Glomerular visceral epithelial cell (primary cell): ENCODE results near the gene AFAP1.

Source experiments
- DNase-seq: peaks from one replicate; pipeline ENCODE4 v3.0.0-alpha.2; 2016; ENCODE audit errors: extremely low spot score

The AFAP1 gene, protein sequence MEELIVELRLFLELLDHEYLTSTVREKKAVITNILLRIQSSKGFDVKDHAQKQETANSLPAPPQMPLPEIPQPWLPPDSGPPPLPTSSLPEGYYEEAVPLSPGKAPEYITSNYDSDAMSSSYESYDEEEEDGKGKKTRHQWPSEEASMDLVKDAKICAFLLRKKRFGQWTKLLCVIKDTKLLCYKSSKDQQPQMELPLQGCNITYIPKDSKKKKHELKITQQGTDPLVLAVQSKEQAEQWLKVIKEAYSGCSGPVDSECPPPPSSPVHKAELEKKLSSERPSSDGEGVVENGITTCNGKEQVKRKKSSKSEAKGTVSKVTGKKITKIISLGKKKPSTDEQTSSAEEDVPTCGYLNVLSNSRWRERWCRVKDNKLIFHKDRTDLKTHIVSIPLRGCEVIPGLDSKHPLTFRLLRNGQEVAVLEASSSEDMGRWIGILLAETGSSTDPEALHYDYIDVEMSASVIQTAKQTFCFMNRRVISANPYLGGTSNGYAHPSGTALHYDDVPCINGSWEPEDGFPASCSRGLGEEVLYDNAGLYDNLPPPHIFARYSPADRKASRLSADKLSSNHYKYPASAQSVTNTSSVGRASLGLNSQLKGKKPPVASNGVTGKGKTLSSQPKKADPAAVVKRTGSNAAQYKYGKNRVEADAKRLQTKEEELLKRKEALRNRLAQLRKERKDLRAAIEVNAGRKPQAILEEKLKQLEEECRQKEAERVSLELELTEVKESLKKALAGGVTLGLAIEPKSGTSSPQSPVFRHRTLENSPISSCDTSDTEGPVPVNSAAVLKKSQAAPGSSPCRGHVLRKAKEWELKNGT

DNA sequence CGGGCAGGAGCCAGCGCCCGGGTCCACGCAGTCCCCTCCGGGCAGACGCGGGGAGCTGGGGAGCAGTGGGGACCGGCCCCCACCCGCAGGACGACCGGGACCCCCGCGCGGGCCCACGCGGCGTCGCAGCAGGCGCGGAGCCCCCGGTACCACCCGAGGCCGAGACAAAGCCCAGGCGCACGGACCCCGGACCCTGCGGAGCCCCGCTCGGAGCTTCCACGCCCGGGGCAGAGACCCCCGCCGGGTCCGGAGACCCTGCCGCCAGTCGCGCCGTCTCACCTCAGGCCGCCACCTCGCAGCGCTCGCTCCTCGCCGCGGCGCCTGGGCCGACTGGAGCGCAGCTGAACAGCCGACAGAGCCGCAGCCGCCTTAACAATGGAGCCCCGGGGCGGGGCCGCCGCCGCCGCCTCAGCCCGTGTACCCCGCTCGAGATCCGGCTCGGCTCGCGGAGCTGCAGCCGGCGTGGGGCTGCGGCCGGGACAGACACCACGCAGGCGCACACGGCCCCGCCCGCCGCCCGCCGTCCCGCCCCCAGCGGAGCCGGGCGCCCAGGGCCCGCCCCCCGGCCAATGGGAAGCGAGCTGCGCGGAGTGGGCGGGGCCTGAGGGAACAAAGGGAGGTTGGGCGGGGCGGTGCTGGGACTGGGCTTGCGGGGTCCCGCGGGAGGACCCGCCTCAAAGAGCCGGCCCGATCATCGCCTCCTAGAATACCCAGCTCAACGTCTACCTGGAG lies at the start of gene AFAP1:
Gene AFAP1, minus strand, starts transcription at position 485 of the 732 bp plus-strand sequence. CDS start 67,783 bp downstream, outside the sequence.
- peak; percentile 92 for DNase-seq

DNA sequence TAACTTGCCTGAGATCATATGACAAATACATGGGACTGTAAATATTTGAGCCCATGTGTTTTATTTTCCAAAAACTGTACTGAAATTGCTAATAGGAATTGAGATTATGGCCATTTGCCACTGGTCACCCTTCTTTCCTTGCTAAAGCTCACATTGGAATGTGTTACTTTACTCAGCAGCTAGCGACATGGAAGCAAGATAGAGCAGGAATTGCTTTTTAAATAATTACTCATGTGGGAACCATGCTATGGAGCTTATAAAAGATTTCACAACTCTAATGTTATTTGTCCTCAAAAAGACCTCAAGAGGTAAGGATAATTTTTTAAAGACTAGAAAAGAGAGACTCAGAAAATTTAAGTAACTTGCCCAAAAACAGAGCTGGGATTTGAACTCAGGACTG lies 48.8 kb upstream of the AFAP1 start:
- DNase-seq, result no peak

DNA sequence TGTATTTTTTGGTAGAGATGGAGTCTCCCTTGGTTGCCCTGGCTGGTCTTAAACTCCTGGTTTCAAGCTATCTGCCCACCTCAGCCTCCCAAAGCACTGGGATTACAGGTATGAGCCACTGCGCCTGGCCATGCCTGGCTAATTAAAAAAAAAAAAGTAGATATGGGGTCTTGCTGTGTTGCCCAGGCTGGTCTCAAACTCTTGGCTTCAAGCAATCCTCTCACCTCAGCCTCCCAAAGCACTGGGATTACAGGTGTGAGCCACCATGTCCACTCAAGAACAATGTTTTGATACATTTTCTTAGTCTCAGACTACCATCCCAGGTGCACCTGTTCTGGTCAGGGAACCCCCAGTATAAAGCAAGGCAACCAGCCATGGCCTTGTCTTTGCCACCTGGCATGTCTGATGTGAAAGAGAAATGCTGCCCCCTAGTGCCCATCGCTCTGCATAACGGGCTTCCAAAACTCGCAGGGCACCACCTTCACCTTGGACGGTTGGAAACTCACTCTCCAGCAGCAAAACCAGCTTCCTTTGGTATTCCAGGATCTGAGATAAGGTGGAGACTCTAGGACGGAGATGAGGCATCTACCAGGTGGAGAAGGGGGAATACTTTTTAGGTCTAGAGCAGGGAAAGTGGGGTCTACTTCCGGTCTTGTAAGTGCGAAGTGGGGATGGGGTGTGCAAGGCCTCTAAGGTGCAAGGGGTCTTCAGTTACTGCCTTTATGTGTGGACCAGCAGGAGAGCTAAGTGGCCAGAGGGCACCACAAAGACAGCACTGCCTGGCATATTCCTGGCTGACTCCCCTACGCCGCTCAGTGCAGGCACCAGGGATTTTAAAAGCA lies 47.7 kb upstream of the AFAP1 start:
- DNase-seq, result peak; percentile 79

DNA sequence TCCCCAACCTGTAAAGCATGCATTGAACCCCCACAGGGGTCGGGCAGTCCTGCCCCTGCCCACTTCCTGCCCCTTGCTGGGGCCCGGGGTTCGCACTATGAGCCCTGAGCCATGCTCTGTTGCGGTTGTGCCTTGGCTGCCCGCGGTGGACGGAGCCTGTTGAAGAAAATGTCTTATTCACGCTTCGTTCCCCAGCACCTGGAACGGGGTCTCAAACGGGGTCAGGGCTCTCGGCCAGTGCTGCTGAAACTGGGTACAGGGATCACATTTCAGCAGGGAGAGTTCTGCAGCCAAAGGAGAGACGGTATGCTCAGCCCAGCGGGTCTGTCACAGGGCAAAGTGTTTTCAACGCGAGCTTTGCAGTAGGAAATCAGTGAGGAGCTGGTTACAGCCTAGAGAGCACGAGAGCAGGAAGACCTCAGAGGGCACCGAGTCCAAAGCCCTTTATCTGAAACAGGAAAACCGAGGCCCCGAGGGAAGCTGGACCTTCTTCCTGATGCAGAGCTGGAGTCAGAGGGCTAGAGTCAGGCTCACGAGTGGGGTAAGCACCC lies 46.3 kb upstream of the AFAP1 start:
- peak; percentile 58 for DNase-seq

DNA sequence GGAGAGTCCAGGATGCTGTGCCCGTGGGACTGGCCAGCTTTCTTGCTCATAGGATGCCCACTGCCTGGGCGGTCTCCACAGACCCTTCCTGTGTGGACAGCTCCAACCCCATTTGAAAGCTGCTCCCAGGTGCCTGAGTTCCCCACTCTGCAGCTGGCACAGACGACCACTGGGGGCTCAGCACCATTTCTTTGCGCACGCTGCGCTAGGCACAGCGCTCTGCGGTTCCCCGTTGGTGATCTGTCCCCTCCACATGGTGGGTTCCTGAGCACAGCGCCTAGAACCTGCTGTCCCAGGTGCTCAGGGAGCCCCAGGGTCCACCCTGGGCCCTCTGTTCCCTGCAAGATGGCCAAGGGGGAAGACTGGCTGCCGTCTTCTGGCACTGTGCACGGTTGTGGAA lies 45.4 kb upstream of the AFAP1 start:
- no peak for DNase-seq

DNA sequence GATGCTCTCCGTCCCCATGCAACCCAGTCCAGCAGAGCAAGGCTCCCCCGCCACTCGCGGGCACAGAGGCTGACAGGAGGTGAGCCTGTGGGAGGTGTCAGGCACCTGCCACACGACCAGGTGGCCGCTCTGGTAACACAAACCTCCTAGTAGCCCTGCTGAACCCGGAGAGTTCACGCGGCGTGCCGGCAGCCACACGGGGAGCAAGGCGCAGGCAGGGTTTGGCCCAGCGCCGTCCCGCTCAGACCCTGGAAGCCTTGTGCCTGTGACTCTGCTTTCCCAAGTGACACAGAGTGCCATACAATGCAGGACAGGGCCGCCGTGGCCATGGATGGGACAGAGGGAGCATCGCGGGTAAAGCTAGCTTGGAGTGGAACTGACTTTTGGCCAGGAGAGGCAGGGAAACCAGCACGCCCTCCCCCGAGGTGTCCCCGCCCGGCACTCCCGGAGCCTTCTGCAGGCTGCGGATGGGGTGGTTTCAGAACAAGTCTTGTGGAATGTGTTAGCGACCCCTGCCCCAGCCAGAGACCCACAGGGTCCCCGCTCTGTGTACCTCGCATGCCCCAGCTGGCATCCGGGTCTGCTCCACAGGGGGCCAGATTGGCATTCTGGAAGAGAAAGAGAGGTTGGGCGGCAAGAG lies 44.7 kb upstream of the AFAP1 start:
- DNase-seq, result no peak

DNA sequence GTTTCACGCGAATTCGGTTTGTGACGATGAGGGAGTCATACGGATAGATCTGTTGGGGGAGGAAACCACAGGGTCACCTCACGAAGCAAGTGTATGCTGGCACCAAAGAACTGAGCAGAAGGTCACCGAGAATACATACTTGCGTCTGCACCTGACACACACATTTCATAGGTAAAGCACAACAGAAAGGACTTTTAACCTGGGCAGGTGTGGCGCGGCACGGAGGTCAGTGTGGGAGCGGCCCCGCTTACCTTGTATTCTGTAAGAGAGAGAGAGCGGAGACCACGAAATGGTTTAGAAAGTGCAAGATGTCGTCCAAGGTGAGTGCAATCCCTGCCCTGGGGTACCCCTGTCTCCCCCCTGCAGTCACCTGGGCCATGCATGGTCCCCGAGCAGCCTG lies 43.6 kb upstream of the AFAP1 start:
- DNase-seq, result no peak

DNA sequence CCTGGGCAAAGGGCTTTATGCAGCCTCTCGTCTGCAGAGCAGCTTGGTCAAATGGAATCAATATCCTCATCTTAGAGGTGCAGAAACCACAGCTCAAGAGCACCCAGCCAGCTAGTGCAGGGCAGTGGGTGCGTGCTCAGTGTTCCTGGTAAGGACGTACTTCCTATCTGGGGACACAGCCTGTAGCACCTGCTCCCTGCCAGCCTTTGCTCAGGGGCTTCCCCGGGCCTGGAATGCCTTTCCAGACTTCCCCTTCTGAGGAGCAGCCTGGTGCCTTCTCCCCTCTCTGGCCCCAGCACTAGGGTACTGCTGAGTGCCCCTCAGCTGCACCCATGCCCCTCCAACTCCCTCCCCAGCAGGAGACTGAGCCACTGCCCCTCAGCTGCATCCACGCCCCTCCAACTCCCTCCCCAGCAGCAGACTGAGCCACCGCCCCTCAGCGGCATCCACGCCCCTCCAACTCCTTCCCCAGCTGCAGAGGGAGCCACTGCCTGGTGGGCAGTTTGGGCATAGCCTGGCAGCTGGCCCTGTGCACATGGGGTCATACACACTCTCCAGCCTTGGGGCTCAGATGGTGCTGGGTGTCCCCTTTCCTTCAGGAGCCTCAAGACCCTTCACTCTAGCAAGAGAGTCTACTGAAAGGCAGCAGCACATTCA lies 42.2 kb upstream of the AFAP1 start:
- DNase-seq, result no peak

DNA sequence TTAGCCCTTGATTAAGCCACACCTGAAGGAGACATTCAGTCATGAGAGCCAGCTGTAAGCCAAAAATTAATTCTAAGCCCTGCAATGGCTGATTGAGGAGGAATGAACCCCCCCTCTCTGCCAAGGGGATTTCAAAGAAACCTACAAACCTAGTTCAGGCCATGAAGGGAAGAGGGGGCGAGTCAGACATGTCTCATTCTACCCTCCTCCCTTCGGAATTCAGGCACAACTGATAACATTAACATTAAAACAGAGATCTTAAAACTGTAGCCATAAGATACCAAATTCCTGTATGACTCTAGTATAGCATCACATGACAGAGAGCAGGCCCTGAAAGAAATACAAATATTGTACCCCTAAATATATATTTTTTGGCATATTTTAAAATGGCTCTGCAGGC lies 40.4 kb upstream of the AFAP1 start:
- no peak for DNase-seq

DNA sequence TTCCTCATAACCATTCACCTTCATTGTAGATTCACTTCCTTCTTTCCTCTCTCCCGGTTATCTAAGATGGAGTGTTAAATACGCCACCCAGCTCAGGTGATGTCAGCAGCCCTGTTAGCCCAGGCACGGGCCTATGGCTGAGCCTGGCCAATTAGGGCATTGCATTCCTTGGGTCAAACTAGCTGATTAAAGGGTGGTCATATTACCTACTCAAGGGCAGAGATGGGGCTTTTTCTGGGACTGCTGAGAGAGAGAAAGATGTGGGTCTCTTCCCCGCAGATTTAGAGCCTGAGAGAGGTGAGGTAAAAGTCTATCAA lies 39.9 kb upstream of the AFAP1 start:
- DNase-seq, result no peak

DNA sequence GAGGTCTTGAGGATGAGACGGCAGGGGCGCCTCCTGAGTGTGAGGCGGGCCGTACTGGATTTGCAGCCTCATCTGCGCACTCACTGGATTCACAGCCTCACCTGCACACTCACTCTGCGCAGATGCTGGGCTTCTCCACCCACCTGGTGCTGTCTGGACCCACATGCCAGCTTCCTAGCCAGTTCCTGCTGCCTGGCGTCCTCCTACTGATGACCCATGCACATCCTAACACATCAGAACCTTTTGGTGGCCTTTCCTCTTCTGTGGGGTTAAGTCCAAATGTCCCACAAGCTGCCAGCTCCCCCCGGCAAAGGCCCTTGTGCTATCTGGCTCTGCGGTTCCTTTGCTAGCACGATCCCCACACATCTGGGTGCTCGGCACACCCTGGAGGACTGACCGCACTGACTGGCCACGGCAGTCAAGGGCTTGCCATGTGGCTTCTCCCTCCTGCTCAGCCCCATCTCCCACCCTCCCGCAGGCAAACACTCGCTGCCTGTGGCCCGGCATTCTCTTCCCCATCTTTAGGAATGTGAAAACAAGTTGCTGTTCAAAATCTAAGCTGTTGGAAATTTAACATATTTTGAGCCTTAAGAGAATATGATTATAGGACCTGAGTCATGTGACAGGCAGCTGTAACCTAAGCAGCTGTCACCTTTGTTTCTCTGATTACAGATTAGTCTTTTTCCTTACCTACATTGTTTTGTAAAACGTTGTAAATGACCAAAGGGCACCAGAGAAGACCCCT lies 39.4 kb upstream of the AFAP1 start:
- DNase-seq, result no peak

DNA sequence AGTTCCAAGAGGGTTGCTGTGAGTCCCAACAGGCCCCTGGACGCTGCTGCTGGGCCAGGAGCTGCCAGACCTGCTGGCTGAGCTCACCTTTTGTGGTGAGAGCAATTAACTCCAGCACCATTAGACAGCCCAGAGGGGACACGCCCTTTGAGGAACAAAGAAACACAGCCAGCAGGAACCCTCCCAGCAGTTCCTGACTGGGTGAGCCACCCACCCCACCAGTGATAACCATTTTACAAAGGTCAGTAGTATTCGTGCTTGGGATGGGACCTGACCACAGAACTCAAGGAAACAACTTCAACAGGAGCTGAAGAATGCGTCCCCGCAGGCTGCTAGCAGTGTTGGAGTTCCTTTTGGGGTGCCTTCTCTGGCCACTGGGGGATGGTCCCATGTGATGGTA lies 38.8 kb upstream of the AFAP1 start:
- peak; percentile 44 for DNase-seq

DNA sequence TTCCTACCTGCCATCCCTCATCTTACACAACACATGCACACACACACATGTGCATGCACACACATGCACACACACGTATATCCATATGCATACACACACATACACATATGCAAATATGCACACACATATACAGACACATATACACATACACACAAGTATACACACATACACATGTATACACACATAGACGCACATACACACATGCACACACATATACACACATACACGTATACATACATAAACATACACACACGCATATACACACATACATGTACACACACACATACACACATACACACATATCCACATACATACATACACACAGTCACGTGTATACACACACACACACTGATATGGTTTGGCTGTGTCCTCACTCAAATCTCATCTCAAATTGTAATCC lies 37.0 kb upstream of the AFAP1 start:
- no peak for DNase-seq

DNA sequence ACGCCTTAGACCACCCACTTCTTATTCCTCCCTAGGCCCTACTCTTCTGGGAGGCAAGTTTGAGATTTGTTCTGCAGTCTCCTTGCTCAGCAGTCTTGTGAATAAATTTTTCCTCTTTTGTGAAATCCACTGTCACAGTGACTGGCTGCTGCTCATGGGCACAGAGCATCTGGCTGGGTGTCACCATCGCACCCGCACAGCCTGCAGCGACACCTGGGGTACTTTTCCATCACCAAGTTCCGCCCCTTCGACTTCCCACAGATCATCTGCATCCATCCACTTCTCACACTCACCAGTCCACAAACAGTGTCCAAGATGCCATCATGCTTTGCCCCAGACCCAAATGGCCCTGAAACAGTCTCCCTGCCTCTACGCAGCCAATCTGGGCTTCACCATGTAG lies 36.4 kb upstream of the AFAP1 start:
- no peak for DNase-seq

DNA sequence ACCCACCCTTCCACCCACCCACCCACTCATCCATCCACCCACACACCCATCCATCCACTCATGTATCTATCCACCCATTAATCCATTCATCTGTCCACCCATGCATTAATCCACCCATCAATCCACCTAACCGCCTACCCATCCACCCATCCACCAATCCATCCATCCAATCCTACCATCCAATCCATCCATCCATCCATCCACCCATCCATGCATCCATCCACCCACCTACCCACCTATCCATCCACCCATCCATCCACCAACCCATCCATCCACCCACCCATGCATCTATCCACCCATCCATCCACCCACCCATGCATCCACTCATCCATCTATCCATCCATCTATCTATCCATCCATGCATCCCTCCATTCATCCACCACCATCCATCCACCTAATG lies 34.8 kb upstream of the AFAP1 start:
- no peak for DNase-seq

DNA sequence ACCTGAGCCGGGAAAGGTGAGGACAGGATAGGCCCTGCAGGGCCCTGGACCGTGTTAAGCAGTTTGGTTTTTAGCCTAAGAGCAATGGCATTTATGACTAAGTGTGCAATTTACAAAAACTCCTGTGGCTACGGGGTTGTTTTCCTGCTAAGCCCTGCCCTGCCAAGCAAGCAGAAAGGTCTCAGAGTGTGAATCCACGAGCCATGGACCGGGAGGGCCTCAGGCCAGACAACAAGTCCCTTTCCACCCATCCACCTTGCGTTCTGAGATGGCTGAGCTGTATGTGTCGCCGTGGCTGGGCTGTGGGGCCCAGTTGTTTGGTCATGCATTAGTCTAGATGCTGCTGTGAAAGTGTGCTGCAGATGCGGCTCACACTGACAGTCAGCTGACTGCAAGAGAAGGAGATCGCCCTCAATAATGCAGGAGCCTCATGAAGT lies 33.9 kb upstream of the AFAP1 start:
- DNase-seq, result peak; percentile 85

DNA sequence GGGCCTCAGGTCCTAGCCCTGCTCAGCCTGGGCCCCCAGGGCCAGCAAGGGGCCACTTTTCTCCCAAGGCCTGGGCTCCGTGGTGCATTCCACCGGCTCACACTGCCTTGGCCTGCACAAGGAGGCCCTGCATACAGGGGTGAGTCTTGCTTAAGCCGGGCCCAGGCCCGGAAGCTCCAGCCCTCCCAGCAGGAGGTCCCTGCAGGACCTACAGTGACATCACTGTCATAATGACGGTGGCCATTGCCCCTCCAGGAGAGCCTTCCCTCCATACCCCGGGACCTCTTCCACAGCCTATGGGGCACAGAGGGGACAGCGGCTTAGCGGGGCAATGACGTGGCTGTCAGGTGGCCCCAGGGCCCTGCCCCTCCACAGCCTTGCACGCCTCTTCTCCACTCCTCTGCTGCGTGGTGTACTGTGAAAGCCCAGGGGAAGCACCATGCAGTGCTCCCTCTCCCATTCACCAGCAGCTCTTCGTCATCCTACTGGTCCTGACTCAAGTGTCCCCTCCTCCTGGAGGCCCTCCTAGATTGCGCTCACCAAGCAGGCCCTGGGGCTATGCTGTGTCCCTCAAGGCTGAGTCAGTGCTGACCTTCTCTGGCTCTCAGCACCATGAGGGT lies 32.3 kb upstream of the AFAP1 start:
- DNase-seq, result no peak

DNA sequence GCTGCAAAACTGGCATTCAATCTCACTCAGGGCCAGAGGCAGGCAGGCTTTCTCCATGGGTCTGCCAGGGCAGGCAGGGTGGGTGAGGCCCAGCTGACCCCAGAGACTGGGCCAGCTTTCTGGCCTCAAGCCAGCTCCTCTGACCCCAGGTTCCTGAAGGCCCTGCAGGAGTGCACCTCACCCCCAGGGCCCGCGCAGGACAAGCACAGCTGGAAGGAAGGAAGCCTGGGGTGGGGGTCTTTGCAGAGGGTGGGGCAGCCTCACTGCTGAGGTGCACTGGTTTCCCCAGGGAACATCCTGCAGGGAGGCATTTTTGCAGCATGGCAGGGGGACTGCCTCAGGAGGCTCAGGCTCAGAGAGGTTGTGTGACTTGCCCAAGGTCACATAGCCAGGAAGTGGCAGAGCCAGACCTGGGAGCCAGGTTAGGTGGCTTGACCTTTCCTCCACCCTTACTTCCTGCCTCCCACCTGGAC lies 31.5 kb upstream of the AFAP1 start:
- DNase-seq, result no peak

DNA sequence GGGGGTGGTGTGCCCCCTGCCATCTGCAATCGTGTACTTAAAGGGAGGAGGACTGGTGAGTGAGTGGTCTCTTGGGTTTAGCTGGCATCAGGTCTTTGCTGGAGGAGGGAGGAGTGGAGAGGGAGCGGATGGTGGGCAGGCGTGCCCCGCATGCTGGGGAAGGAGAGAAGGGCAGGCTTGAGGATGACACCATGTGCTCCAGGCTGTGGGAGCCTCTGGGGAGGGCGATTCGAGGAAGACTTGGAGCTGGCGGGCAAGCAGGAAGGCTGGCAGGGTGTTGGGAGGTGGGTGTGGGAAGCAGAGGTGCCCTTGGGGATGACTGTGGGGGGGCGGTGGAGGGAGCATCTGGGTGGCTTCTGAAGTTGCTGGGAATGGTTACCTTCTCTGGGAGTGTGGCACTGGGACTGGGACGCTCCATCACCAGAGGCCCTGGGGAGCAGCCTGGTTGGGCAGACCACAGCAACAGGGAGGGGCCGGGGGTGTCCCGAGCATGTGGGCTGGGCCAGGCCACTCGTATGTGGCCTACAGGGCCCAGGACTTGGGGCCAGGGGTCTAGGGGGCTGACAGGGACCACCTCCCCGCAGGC lies 30.8 kb upstream of the AFAP1 start:
- DNase-seq, result no peak
